Neural progenitor cell (in vitro differentiated cells): ENCODE data around the gene COL17A1. TPM values are rescaled to one million over a fixed set of nuclear protein-coding genes. Genes with fewer than 3 reads are reported as not detected.

Source experiments
- DNase-seq: peaks from one replicate; pipeline ENCODE4 v3.0.0-alpha.2; 2016; ENCODE audit warnings: low spot score
- H2AFZ ChIP-seq: fragments of 200-600 bp; sonication (generic); replicated peaks from 2 replicates; pipeline ENCODE4 v1.6.1; 2016; ENCODE audit warnings: antibody characterized with exemption
- H3F3A ChIP-seq: fragments of 200-600 bp; sonication (generic); 2 replicates; pipeline ENCODE4 v1.6.1; 2016; ENCODE audit warnings: antibody characterized with exemption, low read depth
- H3K27ac ChIP-seq: fragments of 200-600 bp; sonication (generic); 2 replicates; pipeline ENCODE4 v1.5.1; 2016; ENCODE audit warnings: mild to moderate bottlenecking
- H3K27me3 ChIP-seq: fragments of 200-600 bp; sonication (generic); 2 replicates; pipeline ENCODE4 v1.6.1; 2016; ENCODE audit warnings: mild to moderate bottlenecking, moderate library complexity
- H3K36me3 ChIP-seq: fragments of 200-600 bp; sonication (generic); 2 replicates; pipeline ENCODE4 v1.5.1; 2016
- H3K4me1 ChIP-seq: fragments of 200-600 bp; sonication (generic); 2 replicates; pipeline ENCODE4 v1.6.1; 2016; ENCODE audit warnings: mixed run types
- H3K4me2 ChIP-seq: fragments of 200-600 bp; sonication (generic); 2 replicates; pipeline ENCODE4 v1.6.1; 2016
- H3K4me3 ChIP-seq: fragments of 200-600 bp; sonication (generic); 2 replicates; pipeline ENCODE4 v1.5.1; 2016
- H3K79me2 ChIP-seq: fragments of 200-600 bp; sonication (generic); 2 replicates; pipeline ENCODE4 v1.6.1; 2016; ENCODE audit warnings: low read depth
- H3K9ac ChIP-seq: fragments of 200-600 bp; sonication (generic); 2 replicates; pipeline ENCODE4 v1.6.1; 2016
- H3K9me3 ChIP-seq: fragments of 200-600 bp; sonication (generic); 2 replicates; pipeline ENCODE4 v1.5.1; 2016; ENCODE audit warnings: low read depth
- H4K20me1 ChIP-seq: fragments of 200-600 bp; sonication (generic); 2 replicates; pipeline ENCODE4 v1.6.1; 2016; ENCODE audit warnings: low read depth
- H3K27ac Mint-ChIP-seq: 3 replicates; pipeline ENCODE4 v1.8.0; 2021; ENCODE audit warnings: mixed read lengths
- H3K27me3 Mint-ChIP-seq: 2 replicates; pipeline ENCODE4 v1.8.0; 2022; ENCODE audit warnings: low read depth, mild to moderate bottlenecking, inconsistent platforms, moderate library complexity, mixed read lengths; ENCODE audit not compliant: insufficient read depth
- H3K36me3 Mint-ChIP-seq: 3 replicates; pipeline ENCODE4 v1.8.0; 2021; ENCODE audit warnings: mixed read lengths
- H3K4me1 Mint-ChIP-seq: 3 replicates; pipeline ENCODE4 v1.8.0; 2021; ENCODE audit warnings: mixed read lengths
- H3K4me3 Mint-ChIP-seq: 3 replicates; pipeline ENCODE4 v1.8.0; 2021; ENCODE audit warnings: mild to moderate bottlenecking, moderate library complexity, mixed read lengths
- H3K9me3 Mint-ChIP-seq: 3 replicates; pipeline ENCODE4 v1.8.0; 2020; ENCODE audit warnings: mixed read lengths
- CTCF ChIP-seq: fragments of 200-600 bp; sonication (generic); IDR thresholded peaks from 2 replicates; pipeline ENCODE4 v1.5.1; 2017; ENCODE audit warnings: antibody characterized with exemption, mild to moderate bottlenecking
- EZH2 ChIP-seq: fragments of 200-600 bp; sonication (generic); IDR thresholded peaks from 2 replicates; pipeline ENCODE4 v1.6.1; 2017; ENCODE audit warnings: antibody characterized with exemption, mild to moderate bottlenecking, moderate library complexity
- EZH2phosphoT487 ChIP-seq: fragments of 200-600 bp; sonication (generic); IDR thresholded peaks from 2 replicates; pipeline ENCODE4 v1.6.1; 2017; ENCODE audit warnings: antibody characterized with exemption
- total RNA-seq: library from RNA; depleted of rRNA; stranded (reverse); fragments of >200 nt; gene quantifications from 2 replicates; pipeline ENCODE4 v1.2.3, GENCODE V29; 2015; ENCODE audit warnings: low replicate concordance

COL17A1 gene
- total RNA-seq, 1 donor from 2014 or later: 2.3 TPM

GRCh38 chr10:104049504-104050250 lies 36.0 kb downstream of the COL17A1 start:
- Histone ChIP-seq H4K20me1 (no peaks in the 10 kb centered on the region), H3K9me3 (no peaks in the 10 kb centered on the region), H3K36me3 (no peaks in the 10 kb centered on the region), H3K4me1 (peaks cover 6% of the 10 kb centered on the region), H2AFZ (no peak overlapping the region), H3K27ac (no peak overlapping the region), H3K4me2 (no peak overlapping the region), H3K79me2 (no peaks in the 10 kb centered on the region), H3K4me3 (no peak overlapping the region), H3F3A (no peaks in the 10 kb centered on the region), H3K9ac (no peak overlapping the region), H3K27me3 (no peaks in the 10 kb centered on the region)
- peaks cover 12% of the 10 kb centered on the region for H3K27me3 Mint-ChIP-seq
- no peak for TF ChIP-seq EZH2phosphoT487
- H3K9me3 Mint-ChIP-seq: no peaks in the 10 kb centered on the region
- peaks cover 14% of the 10 kb centered on the region for H3K4me1 Mint-ChIP-seq
- no peaks in the 10 kb centered on the region for H3K36me3 Mint-ChIP-seq
- no peak for DNase-seq
- no peak overlapping the region for H3K4me3 Mint-ChIP-seq
- H3K27ac Mint-ChIP-seq: no peak overlapping the region

- H3K9me3 Mint-ChIP-seq: no peaks in the 10 kb centered on the region
- H3K27me3 Mint-ChIP-seq: peaks cover 12% of the 10 kb centered on the region
These were observed 39.0 kb downstream of the COL17A1 start for GRCh38 chr10:104046651-104047050.

GRCh38 chr10:104045151-104046089 lies 40.3 kb downstream of the COL17A1 start:
- Histone ChIP-seq H3K9ac (no peak overlapping the region), H3K79me2 (no peaks in the 10 kb centered on the region), H3K27ac (no peak overlapping the region), H3K9me3 (no peaks in the 10 kb centered on the region), H4K20me1 (no peaks in the 10 kb centered on the region), H3F3A (no peaks in the 10 kb centered on the region), H3K4me3 (no peak overlapping the region), H3K4me2 (peak overlapping the region; percentile 5), H3K27me3 (no peaks in the 10 kb centered on the region), H2AFZ (peak overlapping the region; percentile 99), H3K36me3 (no peaks in the 10 kb centered on the region), H3K4me1 (peaks cover 6% of the 10 kb centered on the region)
- H3K9me3 Mint-ChIP-seq: no peaks in the 10 kb centered on the region
- H3K36me3 Mint-ChIP-seq: no peaks in the 10 kb centered on the region
- no peak for TF ChIP-seq EZH2
- TF ChIP-seq CTCF: peak; percentile 83
- no peak for TF ChIP-seq EZH2phosphoT487
- no peak overlapping the region for H3K4me3 Mint-ChIP-seq
- peaks cover 14% of the 10 kb centered on the region for H3K4me1 Mint-ChIP-seq
- H3K27me3 Mint-ChIP-seq: peaks cover 12% of the 10 kb centered on the region
- peak; percentile 88 for DNase-seq
- H3K27ac Mint-ChIP-seq: no peak overlapping the region

More at GRCh38 chr10:104046651-104047050, 39.0 kb downstream of the COL17A1 start:
- Histone ChIP-seq H4K20me1 (no peaks in the 10 kb centered on the region), H3K9me3 (no peaks in the 10 kb centered on the region), H3K9ac (no peak overlapping the region), H3K27ac (no peak overlapping the region), H3K4me2 (no peak overlapping the region), H3K36me3 (no peaks in the 10 kb centered on the region), H3K27me3 (no peaks in the 10 kb centered on the region), H3K79me2 (no peaks in the 10 kb centered on the region), H3K4me3 (no peak overlapping the region), H2AFZ (peak overlapping the region; percentile 99), H3F3A (no peaks in the 10 kb centered on the region), H3K4me1 (peaks cover 6% of the 10 kb centered on the region)
- H3K27ac Mint-ChIP-seq: no peak overlapping the region
- peaks cover 14% of the 10 kb centered on the region for H3K4me1 Mint-ChIP-seq
- no peaks in the 10 kb centered on the region for H3K36me3 Mint-ChIP-seq
- H3K4me3 Mint-ChIP-seq: no peak overlapping the region
- TF ChIP-seq EZH2 (no peak), CTCF (no peak), EZH2phosphoT487 (no peak)
- DNase-seq: no peak
